IPS DF 6.9 (cell line): ENCODE data around the gene GULP1.

Source experiments
- DNase-seq: peaks from one replicate; pipeline ENCODE4 v3.0.0-alpha.2; 2013; ENCODE audit warnings: low read depth, low spot score
- H3K27ac ChIP-seq: one replicate; pipeline ENCODE4 v1.5.1; 2013; ENCODE audit warnings: low read length, control low read depth
- H3K27me3 ChIP-seq: 2 replicates; pipeline ENCODE4 v1.6.1; 2013; ENCODE audit warnings: mild to moderate bottlenecking, low read length; ENCODE audit not compliant: control insufficient read depth, insufficient read depth
- H3K36me3 ChIP-seq: 2 replicates; pipeline ENCODE4 v1.6.1; 2013; ENCODE audit warnings: low read length; ENCODE audit not compliant: control insufficient read depth, insufficient read depth
- H3K4me1 ChIP-seq: 2 replicates; pipeline ENCODE4 v1.6.1; 2013; ENCODE audit warnings: low read length; ENCODE audit not compliant: control insufficient read depth, insufficient read depth
- H3K4me3 ChIP-seq: 2 replicates; pipeline ENCODE4 v1.5.1; 2013; ENCODE audit warnings: mild to moderate bottlenecking, low read length
- H3K9me3 ChIP-seq: 2 replicates; pipeline ENCODE4 v1.6.1; 2013; ENCODE audit warnings: low read length, inconsistent platforms; ENCODE audit not compliant: control insufficient read depth, insufficient read depth
- WGBS: extraction: QIAGEN DNeasy Blood & Tissue Kit; methylation state at CpG from one replicate; pipeline ENCODE4 v1.1.7; 2013; ENCODE audit warnings: mixed read lengths, missing lambda C conversion rate; ENCODE audit not compliant: insufficient read length, insufficient coverage; 5-methylcytosine and 5-hydroxymethylcytosine counted together

Gene GULP1

DNA sequence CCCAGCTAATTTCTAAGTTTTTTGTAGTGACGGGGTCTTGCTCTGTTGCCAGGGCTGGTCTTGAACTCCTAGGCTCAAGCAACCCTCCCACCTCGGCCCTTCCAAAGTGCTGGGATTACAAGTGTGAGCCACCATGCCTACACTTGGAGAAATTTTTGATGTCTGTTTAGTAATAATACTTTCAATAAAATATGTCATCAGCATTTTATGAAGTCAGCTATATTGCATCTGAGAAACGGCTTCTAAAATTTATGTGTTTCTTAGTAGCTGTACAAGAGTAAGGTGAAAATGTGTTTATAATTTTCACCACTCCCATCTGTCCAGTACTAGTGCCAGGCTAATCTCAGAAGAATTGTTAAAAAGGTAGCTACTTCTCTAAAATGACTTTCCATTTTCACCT lies 46.8 kb downstream of the GULP1 start:
- no peak for DNase-seq
- H3K27ac ChIP-seq = no peak overlapping the region
- WGBS = no CpG with 5 or more reads among the region's 3 CpGs
- H3K27me3 ChIP-seq = no peaks in the 10 kb centered on the region
- no peak overlapping the region for H3K4me3 ChIP-seq
- H3K36me3 ChIP-seq = no peaks in the 10 kb centered on the region
- no peaks in the 10 kb centered on the region for H3K4me1 ChIP-seq
- H3K9me3 ChIP-seq = no peaks in the 10 kb centered on the region

DNA sequence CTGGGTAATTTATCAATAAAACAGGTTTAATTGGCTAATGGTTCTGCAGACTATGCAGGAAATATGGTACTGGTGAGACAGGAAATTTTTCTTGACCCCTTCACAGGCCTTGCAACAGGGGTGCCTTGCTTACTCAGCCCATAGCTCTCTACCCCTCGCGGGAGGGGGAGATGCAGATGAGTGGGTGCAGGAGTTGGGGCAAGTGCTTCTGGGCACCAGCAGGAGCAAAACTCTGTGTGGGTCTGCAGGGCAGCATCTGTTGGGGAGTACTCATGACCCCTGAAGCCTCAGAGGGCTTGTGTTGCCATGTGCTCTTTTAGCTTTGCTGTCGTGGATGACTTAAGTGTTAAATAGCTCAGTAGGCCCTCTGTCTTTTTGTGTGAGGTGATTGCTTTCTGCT lies 48.6 kb downstream of the GULP1 start:
- Histone ChIP-seq H3K36me3 (no peaks in the 10 kb centered on the region), H3K4me3 (no peak overlapping the region), H3K9me3 (no peaks in the 10 kb centered on the region), H3K4me1 (no peaks in the 10 kb centered on the region; the same call in 1 of the 2 replicates), H3K27me3 (no peaks in the 10 kb centered on the region), H3K27ac (no peak overlapping the region)
- no peak for DNase-seq
- WGBS = no CpG with 5 or more reads among the region's 3 CpGs

DNA sequence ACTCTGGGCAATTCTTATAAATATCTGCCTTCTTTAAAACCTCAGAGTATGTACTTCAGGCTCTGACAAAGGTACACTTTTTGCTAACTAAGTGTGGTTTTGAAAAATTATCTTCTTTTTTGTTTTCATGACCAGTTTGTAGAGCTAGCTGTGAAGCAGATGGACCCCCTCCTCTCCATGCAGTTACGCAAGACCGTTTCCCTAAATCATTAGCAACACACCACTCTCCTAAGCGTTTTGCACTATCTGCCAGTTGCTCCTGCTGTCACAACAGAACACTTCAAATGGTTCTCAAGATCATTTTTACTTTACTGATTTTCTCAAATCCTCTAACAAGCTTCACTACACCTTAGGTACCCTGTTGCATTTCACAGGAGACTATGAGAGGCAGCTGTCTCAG lies 53.3 kb downstream of the GULP1 start:
- Histone ChIP-seq H3K27ac (no peak overlapping the region), H3K9me3 (no peaks in the 10 kb centered on the region), H3K4me1 (no peaks in the 10 kb centered on the region; the same call in 1 of the 2 replicates), H3K4me3 (no peak overlapping the region), H3K27me3 (no peaks in the 10 kb centered on the region), H3K36me3 (no peaks in the 10 kb centered on the region)
- no peak for DNase-seq
- no CpG with 5 or more reads among the region's 3 CpGs for WGBS

DNA sequence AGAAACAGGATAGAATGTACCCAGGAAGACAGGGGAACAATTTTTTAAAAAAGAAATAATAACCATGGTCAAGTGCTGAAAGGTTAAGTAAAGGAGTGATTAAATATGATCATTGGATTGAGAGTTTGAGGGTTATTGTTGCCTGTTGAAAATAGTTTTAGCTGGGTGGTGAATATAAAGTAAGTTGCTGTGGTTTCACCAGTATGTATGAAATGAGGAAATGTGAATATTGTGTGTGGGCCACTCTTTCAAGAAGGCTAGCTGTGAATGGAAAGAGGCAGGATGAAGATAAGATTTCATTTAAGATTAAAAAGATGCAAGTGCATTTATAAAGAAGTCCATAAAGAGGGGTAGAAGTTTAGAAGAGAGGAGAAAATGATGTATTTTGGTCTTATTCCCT lies 53.8 kb downstream of the GULP1 start:
- H3K4me3 ChIP-seq = no peak overlapping the region
- H3K9me3 ChIP-seq = no peaks in the 10 kb centered on the region
- DNase-seq = no peak
- no peaks in the 10 kb centered on the region for H3K27me3 ChIP-seq
- no peak overlapping the region for H3K27ac ChIP-seq
- H3K36me3 ChIP-seq = no peaks in the 10 kb centered on the region
- H3K4me1 ChIP-seq = no peaks in the 10 kb centered on the region; the same call in 1 of the 2 replicates

DNA sequence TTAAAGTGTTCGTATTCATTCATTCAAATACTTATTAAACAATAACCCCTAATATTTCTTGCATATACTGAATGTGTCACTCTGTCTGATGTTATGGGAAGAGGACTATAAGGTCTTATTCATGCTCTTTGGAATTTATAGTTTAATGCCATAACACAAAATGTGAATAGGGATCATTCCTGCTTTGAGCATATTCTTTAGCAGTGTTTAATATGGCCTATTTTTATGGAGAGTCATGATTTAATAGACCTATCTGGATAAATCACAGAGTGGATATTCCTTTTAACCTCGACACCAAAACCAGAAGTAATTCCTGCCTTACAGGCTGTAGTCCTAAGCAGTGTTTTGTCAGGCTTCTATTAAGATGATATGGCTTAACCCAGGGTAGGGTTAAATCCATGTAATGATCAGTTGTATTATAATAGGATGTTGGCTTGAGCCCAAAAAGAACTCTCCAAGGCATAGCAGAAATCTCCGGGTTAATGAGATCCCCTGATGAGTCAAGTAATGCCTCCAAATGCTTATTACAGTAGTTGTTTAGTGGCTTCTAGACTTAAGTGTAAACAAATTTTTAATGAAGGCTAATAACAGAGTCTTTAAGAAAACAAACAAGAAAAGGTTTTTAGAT lies 54.3 kb downstream of the GULP1 start:
- DNase-seq = no peak
- no CpG with 5 or more reads among the region's 3 CpGs for WGBS
- Histone ChIP-seq H3K27me3 (no peaks in the 10 kb centered on the region), H3K27ac (no peak overlapping the region), H3K36me3 (no peaks in the 10 kb centered on the region), H3K4me3 (no peak overlapping the region), H3K4me1 (no peaks in the 10 kb centered on the region; the same call in 1 of the 2 replicates), H3K9me3 (no peaks in the 10 kb centered on the region)

DNA sequence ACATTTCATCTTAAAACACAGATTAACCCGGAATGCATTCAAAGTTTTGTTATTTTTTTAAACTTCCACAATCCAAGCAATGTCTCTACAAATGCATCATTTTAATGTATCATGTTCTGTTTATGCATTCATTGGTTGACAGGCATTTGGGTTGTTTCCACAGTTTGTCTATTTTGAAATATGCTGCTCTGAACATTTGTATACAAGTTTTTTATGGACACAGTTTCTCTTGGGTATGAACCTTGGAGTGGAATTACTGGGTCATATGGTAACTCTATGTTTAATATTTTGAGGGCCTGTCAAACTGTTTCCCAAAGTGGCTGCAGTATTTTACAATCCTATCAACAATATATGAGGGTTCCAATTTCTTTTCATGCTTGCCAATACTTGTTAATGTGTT lies 57.3 kb downstream of the GULP1 start:
- Histone ChIP-seq H3K4me1 (peaks cover 1% of the 10 kb centered on the region; the same call in 1 of the 2 replicates), H3K9me3 (no peaks in the 10 kb centered on the region)
- WGBS = 100% methylated on average over 1 of the region's 1 CpG

DNA sequence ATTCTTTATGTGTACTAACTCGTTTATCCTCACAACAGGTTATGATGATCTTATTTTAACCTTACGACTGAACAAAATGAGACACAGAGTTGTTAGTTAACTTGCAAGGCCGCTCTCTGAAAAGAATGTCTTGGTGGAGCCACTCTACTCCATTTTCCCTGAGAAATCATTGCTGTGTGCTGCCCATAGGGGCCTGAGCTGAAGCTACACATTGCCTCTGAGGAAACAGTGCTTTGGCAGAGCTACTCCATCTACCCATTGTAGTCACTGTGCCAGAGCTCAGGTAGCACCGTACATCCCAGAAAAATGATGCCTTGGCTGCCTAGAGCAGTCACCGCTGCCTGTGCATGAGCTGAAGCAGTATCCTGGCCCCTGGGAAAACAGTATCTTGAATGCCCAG lies 61.6 kb downstream of the GULP1 start:
- Histone ChIP-seq H3K27me3 (no peaks in the 10 kb centered on the region), H3K27ac (no peak overlapping the region)
- no CpG with 5 or more reads among the region's 5 CpGs for WGBS

More for the DNA sequence above, 57.3 kb downstream of the GULP1 start:
- H3K27me3 ChIP-seq = no peaks in the 10 kb centered on the region
- no peak overlapping the region for H3K27ac ChIP-seq
- no peak for DNase-seq
- no peak overlapping the region for H3K4me3 ChIP-seq
- no peaks in the 10 kb centered on the region for H3K36me3 ChIP-seq

DNA sequence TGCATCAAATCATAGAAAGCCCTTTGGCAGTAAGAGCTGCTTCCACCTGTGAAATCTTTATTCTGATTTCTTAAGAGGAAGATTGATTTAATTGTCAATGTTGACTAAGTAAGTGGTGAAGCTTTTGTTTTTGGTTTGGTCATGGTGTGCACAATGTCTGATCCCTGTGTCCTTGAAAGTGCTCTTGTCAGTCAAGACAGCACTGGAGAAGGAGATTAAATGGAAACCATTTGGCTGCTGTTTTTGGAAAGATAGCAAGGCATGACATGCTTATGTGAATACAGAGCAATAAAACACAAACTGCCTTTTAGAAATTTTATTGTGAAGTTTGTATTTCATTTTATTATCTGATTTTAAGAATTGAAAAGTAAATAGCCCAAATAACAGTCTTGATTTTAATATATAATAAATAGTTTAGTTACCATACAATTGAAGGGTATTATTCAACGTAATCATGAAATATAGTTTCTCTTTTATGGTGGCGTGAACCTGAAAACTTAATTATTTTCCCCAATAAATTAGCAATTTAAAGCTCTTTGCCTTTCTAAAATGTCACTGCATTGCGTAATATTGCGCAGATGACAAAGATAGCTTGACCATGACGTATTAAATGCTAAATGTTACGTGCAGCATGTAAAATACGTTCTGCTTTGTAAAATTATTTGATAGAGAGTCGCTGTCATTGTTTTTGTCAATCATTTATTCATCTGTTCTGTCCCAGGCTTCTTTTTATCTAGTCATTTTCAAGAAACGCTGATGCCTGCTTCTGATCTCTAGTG lies 69.0 kb downstream of the GULP1 start:
- no CpG with 5 or more reads among the region's 9 CpGs for WGBS

More for the DNA sequence above, 61.6 kb downstream of the GULP1 start:
- DNase-seq = no peak
- Histone ChIP-seq H3K4me3 (no peak overlapping the region), H3K36me3 (no peaks in the 10 kb centered on the region), H3K9me3 (no peaks in the 10 kb centered on the region), H3K4me1 (peaks cover 1% of the 10 kb centered on the region; the same call in 1 of the 2 replicates)

DNA sequence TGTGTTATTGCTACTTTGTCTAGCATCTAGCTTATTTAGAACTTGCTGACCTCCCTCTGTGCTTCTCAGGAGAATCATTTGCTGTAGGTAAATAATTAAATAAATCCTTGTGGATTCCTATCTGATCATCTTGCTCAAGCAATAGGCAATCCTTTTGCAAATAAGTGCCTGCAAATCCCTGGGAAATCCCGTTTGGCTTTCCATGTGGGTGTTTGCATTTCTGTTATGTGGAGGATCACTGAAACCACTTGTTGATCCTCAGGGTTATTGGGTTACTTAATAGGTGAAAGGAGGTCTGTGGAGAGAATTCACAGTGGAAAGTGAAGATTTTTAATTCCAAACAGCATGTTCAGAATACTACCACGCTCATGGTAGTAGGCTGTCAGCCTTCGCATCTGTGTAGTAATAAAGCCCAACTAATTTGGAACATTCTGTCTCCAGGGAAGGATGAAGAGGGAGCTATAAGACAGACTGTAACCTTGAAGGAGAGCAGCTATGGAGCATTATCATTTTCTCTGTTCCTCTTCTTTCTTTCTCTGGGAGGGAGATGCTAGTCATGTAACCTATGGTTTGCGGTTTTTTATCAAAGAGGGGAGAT lies 72.5 kb downstream of the GULP1 start:
- H3K27me3 ChIP-seq = no peaks in the 10 kb centered on the region
- no peak overlapping the region for H3K4me3 ChIP-seq
- WGBS = no CpG with 5 or more reads among the region's 4 CpGs
- H3K4me1 ChIP-seq = peaks cover 5% of the 10 kb centered on the region; the same call in 1 of the 2 replicates
- H3K9me3 ChIP-seq = no peaks in the 10 kb centered on the region
- no peak overlapping the region for H3K27ac ChIP-seq
- no peak for DNase-seq
- no peaks in the 10 kb centered on the region for H3K36me3 ChIP-seq

More for the DNA sequence above, 69.0 kb downstream of the GULP1 start:
- Histone ChIP-seq H3K4me1 (peaks cover 3% of the 10 kb centered on the region; the same call in 1 of the 2 replicates), H3K27me3 (no peaks in the 10 kb centered on the region), H3K9me3 (no peaks in the 10 kb centered on the region), H3K36me3 (no peaks in the 10 kb centered on the region), H3K27ac (no peak overlapping the region), H3K4me3 (no peak overlapping the region)
- no peak for DNase-seq

DNA sequence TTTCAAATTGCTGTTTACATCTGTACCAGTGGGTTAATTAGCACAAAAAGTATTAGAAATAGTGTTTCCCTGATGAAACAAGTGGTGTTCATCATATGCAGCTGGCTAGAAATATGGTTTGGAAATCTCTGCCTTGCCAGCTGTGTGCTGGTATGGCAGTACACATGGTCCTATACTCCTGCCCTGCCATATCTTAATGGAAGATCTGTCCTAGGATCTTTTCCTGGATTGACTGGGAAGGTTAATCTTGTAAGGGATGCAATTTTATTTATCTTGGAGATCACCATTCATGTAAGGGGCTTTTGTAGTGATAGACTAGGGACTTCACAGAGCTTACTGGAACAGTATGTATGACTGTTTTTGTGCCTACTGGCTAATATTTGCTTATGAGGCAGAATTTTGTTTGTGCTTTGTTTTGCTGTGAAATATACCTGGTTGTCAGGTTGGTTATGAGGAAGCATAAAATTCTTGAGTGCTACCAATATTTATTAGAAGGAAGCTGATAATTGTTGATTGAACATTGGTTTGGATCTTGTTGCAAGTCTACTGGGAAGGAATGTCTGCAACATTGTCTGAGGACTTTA lies 73.5 kb downstream of the GULP1 start:
- Histone ChIP-seq H3K36me3 (no peaks in the 10 kb centered on the region), H3K4me1 (peaks cover 6% of the 10 kb centered on the region; the same call in 1 of the 2 replicates), H3K9me3 (no peaks in the 10 kb centered on the region), H3K27me3 (no peaks in the 10 kb centered on the region), H3K4me3 (no peak overlapping the region), H3K27ac (no peak overlapping the region)
- DNase-seq = no peak
